ENCODE measurements around the gene CLRN2.

- TF ChIP-seq EZH2phosphoT487 (IDR thresholded peaks at IDR 0.05; ENCODE audit: borderline replicate concordance, low read length) (no peak), EZH2 (IDR thresholded peaks at IDR 0.05; ENCODE audit: low read length, unreplicated experiment) (no peak)
- TF ChIP-seq, protein P1, sequence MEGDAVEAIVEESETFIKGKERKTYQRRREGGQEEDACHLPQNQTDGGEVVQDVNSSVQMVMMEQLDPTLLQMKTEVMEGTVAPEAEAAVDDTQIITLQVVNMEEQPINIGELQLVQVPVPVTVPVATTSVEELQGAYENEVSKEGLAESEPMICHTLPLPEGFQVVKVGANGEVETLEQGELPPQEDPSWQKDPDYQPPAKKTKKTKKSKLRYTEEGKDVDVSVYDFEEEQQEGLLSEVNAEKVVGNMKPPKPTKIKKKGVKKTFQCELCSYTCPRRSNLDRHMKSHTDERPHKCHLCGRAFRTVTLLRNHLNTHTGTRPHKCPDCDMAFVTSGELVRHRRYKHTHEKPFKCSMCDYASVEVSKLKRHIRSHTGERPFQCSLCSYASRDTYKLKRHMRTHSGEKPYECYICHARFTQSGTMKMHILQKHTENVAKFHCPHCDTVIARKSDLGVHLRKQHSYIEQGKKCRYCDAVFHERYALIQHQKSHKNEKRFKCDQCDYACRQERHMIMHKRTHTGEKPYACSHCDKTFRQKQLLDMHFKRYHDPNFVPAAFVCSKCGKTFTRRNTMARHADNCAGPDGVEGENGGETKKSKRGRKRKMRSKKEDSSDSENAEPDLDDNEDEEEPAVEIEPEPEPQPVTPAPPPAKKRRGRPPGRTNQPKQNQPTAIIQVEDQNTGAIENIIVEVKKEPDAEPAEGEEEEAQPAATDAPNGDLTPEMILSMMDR (conservative IDR thresholded peaks at IDR 0.05; ENCODE audit: low read depth, low read length) = no peak
Observed at GRCh38 chr4:17469931-17470674, 44.9 kb upstream of the CLRN2 start.
